Bronchial epithelial cell (primary cell): Measurements from ENCODE around the gene RPS14. TPM values are rescaled to one million over a fixed set of nuclear protein-coding genes. Genes with fewer than 3 reads are reported as not detected.
A peak's percentile ranks its signal among the peaks of the same experiment; 100 is the strongest.

Experiments
- DNase-seq: peaks from one replicate; pipeline ENCODE4 v3.0.0-alpha.2; 2010; ENCODE audit warnings: low read depth
- FAIRE-seq: peaks from 2 replicates; lab custom pipeline; 2011; peaks lifted over from hg19 to GRCh38; lab: Jason Lieb, UNC
- H3K27me3 ChIP-seq: 2 replicates; pipeline ENCODE4 v1.5.1; 2011; ENCODE audit warnings: low read length; ENCODE audit not compliant: control insufficient read depth, insufficient read depth
- H3K36me3 ChIP-seq: 2 replicates; pipeline ENCODE4 v1.5.1; 2011; ENCODE audit warnings: low read length; ENCODE audit not compliant: control insufficient read depth, insufficient read depth
- H3K4me3 ChIP-seq: 2 replicates; pipeline ENCODE4 v1.5.1; 2011; ENCODE audit warnings: mild to moderate bottlenecking, low read depth, low read length, control low read depth
- total RNA-seq: library from RNA; depleted of rRNA; stranded (reverse); fragments of >200 nt; gene quantifications from 2 replicates; pipeline ENCODE4 v1.2.1, GENCODE V29; 2014
- TF ChIP-seq, protein P1 (sequence below): IDR thresholded peaks from 2 replicates; pipeline ENCODE4 v1.5.1; 2011; ENCODE audit warnings: mild to moderate bottlenecking, moderate library complexity, low read length, control low read depth, inconsistent platforms; ENCODE audit not compliant: insufficient read depth, severe bottlenecking

Gene RPS14
- total RNA-seq, 1 donor from 2014 or later, result 8,789 TPM

DNA sequence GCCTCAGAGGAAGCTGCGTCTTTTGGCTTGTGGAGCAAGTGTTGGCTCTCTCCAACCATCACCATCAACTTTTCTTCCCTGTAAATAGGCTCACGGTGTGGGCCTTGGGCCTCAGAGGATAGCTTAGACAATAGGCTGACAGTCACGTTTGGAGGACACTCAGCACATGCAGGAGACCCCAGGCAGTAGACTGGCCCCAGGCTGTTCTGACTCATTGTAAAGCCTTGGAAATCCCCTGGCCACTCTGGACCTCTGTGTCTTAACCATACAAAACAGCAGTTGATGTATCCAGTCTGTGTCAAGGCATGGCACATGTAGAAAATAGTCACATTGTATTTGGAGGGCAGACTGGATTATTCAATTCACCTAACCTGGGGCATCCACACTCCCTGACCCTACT is 55.4 kb downstream of the RPS14 start:
- no peak overlapping the region for H3K4me3 ChIP-seq
- FAIRE-seq, result no peak
- TF ChIP-seq, protein P1, sequence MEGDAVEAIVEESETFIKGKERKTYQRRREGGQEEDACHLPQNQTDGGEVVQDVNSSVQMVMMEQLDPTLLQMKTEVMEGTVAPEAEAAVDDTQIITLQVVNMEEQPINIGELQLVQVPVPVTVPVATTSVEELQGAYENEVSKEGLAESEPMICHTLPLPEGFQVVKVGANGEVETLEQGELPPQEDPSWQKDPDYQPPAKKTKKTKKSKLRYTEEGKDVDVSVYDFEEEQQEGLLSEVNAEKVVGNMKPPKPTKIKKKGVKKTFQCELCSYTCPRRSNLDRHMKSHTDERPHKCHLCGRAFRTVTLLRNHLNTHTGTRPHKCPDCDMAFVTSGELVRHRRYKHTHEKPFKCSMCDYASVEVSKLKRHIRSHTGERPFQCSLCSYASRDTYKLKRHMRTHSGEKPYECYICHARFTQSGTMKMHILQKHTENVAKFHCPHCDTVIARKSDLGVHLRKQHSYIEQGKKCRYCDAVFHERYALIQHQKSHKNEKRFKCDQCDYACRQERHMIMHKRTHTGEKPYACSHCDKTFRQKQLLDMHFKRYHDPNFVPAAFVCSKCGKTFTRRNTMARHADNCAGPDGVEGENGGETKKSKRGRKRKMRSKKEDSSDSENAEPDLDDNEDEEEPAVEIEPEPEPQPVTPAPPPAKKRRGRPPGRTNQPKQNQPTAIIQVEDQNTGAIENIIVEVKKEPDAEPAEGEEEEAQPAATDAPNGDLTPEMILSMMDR, result no peak
- H3K27me3 ChIP-seq, result no peaks in the 10 kb centered on the region
- peaks cover 44% of the 10 kb centered on the region for H3K36me3 ChIP-seq
- peak; percentile 18 for DNase-seq

DNA sequence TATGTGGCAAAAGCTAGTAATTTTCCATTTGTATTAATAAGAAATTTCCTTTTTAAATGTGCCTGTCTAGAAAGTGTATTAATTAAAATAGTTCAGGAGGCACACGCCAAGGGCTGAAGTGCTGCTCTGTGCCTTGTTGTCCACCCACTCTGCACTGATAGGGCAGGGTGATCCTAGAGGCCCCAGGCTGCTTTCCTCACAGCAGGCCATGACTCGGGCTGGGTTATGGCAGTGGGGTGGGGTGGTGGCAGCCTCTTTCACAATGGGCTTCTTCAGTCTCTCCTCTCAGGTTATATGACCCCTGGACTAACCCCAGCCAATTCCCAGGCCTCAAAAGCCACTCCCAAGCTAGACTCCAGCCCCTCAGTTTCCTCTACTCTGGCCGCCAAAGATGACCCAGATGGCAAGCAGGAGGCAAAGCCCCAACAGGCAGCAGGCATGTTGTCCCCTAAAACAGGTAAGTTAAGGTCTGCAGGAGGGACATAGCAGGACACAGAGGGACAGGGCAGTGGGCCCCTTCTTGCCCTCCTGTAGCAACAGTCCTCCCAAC is 56.4 kb downstream of the RPS14 start:
- H3K27me3 ChIP-seq, result no peaks in the 10 kb centered on the region
- peaks cover 41% of the 10 kb centered on the region for H3K36me3 ChIP-seq
- no peak for DNase-seq
- TF ChIP-seq, protein P1, result no peak
- no peak for FAIRE-seq
- H3K4me3 ChIP-seq, result no peak overlapping the region

DNA sequence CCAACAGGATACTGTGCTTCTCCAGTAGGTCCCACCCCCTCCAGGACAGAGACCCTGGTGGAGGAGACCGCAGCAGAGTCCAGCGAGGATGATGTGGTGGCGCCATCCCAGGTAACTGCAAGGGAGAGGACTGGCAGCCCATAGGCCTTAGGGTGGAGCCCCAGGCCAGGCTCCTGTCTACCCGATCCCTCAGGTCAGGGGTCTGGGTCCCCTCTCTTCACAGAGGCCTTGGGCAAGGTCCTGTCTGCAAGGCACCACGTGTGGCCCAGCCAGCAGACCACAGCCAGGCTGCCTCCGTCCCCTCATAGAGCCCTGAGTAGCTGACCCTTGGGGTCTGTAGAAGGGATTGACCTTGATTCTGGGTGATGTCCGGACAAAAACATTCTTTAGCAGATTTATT is 56.9 kb downstream of the RPS14 start:
- H3K27me3 ChIP-seq, result no peaks in the 10 kb centered on the region
- DNase-seq (no peak), FAIRE-seq (no peak)
- H3K4me3 ChIP-seq, result no peak overlapping the region
- peaks cover 45% of the 10 kb centered on the region for H3K36me3 ChIP-seq
- TF ChIP-seq, protein P1, result no peak

Other genes with a start within 250 kb of the RPS14 start
- under 0.01 TPM in 1 of 2 replicates, not detected in the other for gene CAMK2A, start 160.0 kb downstream of the RPS14 start, total RNA-seq
- 5.4 and 5.8 TPM in 2 replicates for gene ARSI, start 146.8 kb downstream of the RPS14 start, total RNA-seq
- 8.4 and 9.0 TPM in 2 replicates for gene TCOF1, start 92.0 kb downstream of the RPS14 start, total RNA-seq
- gene CD74, start 36.8 kb downstream of the RPS14 start, total RNA-seq, result 1.1 and 3.8 TPM in 2 replicates
- gene NDST1, start 58.4 kb upstream of the RPS14 start, total RNA-seq, result 17.1 and 33.3 TPM in 2 replicates
- gene SYNPO, start 190.9 kb upstream of the RPS14 start, total RNA-seq, result 1.3 and 2.2 TPM in 2 replicates
- not detected in 2 replicates for gene MYOZ3, start 211.5 kb upstream of the RPS14 start, total RNA-seq